ENCODE measurements around the gene SPIC.

SPIC gene

DNA sequence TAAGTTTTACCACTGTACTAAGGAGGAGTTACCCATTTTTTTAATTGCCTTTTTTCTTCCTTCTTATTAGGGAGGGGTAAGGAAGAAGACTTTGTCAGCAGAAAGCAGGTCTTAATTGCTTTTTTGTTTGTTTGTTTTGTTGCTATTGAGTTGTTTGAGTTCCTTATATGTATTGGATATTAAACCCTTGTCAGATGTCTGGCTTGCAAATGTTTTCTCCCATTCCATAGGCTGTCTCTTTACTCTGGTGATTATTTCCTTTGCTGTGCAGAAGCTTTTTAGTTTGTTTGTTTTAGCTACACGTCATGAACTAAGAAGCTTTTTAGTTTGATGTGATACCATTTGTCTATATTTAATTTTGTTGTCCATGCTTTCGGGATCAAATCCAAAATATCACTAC is 13.3 kb downstream of the SPIC start:
- TF ChIP-seq ZNF274 (IDR thresholded peaks at IDR 0.05; ENCODE audit: low read depth, low read length): no peak
- H3K4me3 ChIP-seq (ENCODE audit: low read length): no peak overlapping the region

DNA sequence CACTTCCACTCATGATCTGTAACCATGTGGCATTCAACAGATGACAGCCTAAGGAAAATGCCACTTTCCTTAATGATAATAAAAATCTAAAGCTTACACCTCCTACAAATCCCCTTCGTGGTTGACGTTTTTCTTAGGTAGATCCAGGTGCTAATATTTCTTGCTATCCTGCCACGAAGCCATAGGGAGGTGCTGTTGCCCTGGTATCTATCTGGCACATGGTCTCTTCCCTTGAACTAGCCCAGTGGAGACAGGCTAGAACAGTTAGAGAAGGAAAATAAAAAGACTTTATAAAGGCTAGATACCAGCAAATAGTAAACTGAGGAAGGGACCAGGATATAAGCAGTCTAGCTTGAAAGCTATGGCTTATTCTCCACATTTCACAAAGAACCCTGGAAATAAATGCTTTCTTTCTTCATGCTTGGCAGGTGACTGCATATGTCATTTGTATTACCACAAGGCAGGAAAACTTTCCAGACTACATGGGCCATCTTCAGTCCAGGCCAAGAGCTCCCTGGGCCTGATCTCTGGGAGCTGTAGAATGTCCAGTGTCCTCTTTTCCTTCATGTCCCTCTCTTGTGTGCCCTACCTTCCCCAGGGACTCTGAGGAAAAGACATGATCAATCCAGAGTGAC is 15.3 kb downstream of the SPIC start:
- no peak for TF ChIP-seq ZNF274 (IDR thresholded peaks at IDR 0.05; ENCODE audit: low read depth, low read length)
- H3K4me3 ChIP-seq (ENCODE audit: low read length): no peak overlapping the region

GRCh38 chr12:101491329-101491728 is 16.2 kb downstream of the SPIC start:
- H3K4me3 ChIP-seq (ENCODE audit: low read length): no peak overlapping the region
- no peak for TF ChIP-seq ZNF274 (IDR thresholded peaks at IDR 0.05; ENCODE audit: low read depth, low read length)

GRCh38 chr12:101493556-101493955 is 18.4 kb downstream of the SPIC start:
- TF ChIP-seq ZNF274 (IDR thresholded peaks at IDR 0.05; ENCODE audit: low read depth, low read length): no peak

DNA sequence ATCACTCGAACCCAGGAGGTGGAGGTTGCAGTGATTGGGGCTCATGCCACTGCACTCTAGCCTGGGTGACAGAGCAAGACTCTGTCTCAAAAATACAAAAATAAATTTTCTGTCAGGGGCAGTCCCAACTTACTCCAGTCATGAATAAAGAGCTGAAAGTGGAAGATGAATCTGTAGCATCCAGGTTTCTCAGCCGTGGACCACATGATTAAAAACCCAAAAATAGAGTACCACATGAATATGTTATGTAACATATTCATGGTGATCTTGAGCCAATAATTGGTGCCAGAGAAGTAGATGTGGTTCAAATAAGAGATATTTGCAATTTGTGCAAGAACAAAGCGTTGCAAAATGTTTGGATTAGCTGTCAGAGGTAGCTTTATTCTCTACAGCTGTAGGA is 23.1 kb downstream of the SPIC start:
- no peak overlapping the region for H3K4me3 ChIP-seq (ENCODE audit: low read length)
- TF ChIP-seq ZNF274 (IDR thresholded peaks at IDR 0.05; ENCODE audit: low read depth, low read length): no peak

More at GRCh38 chr12:101493556-101493955, 18.4 kb downstream of the SPIC start:
- no peak overlapping the region for H3K4me3 ChIP-seq (ENCODE audit: low read length)

DNA sequence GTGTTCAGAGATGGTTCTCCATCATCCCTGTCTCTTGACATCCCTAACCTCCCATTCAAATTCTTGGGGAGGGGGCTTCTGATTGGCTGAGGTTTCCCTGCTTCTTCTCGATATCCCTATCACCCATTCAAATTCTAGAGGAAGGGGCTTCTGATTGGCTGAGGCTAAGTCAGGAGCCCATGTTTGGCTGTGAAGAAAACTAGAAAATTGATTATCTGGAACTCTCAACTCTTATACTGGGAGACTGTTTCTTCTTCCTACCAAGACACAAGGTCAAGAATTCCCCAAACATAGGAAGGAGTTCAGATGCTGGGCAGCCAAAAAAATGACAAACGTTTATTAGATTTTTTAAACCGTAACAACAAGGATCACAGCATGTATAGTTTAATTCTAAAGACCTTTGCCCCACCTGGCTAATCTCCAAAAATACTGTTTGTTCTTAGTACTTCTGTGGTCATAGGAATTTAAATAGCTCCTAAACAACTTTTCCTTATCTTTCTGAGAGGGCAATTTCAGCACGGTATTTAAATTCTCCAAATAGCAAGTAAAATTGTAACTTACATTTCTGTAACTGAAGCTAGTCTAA is 26.4 kb downstream of the SPIC start:
- no peak for TF ChIP-seq ZNF274 (IDR thresholded peaks at IDR 0.05; ENCODE audit: low read depth, low read length)
- H3K4me3 ChIP-seq (ENCODE audit: low read length): no peak overlapping the region

DNA sequence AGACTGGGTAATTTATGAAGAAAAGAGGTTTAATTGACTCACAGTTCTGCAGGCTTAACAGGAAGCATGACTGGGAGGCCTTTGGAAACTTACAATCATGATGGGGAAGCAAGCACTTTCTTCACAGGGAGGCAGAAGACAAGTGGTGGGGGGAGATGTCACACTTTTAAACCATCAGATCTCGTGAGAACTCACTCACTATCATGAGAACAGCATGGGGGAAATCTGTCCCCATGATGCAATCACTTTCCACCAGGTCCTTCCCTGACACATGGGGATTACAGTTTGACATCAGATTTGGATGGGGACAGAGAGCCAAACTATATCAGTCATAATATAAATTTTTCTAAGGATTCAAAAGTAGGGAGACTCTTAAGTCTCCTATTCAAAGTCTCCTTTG is 46.0 kb downstream of the SPIC start:
- H3K4me3 ChIP-seq (ENCODE audit: low read length): no peak overlapping the region
- no peak for TF ChIP-seq ZNF274 (IDR thresholded peaks at IDR 0.05; ENCODE audit: low read depth, low read length)

- TF ChIP-seq ZNF274 (IDR thresholded peaks at IDR 0.05; ENCODE audit: low read depth, low read length): no peak
- no peak overlapping the region for H3K4me3 ChIP-seq (ENCODE audit: low read length)
These were observed 52.5 kb downstream of the SPIC start for GRCh38 chr12:101527682-101528081.

DNA sequence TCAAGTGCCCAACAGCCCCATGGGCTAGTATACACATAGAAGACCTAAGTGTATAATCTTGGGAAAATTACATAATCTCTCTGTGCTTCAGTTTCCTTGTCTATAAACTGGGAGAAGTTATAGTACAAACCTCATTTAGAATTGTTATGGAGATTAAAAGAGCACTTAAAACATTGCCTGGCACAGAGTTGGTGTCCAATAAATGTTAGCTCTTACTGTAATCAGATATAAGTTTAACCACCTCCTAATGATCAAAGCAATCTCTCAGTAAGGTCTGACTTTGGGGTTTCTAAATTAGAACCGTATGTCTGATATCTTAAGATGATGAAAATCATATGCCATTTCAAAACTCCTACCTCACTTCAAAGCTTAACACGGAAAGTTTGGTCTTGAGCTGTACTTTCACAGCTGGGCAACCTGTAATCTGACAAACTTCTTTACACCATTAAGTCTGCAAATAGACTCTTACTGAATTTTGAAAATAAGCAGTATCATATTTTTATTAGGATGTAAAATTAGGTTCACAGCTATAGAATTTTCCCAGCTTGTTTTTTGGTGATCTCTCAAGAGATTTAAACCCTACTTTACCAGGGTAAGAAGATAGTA is 61.0 kb downstream of the SPIC start:
- H3K4me3 ChIP-seq (ENCODE audit: low read length): no peak overlapping the region
- no peak for TF ChIP-seq ZNF274 (IDR thresholded peaks at IDR 0.05; ENCODE audit: low read depth, low read length)
